ENCODE measurements around the gene PNPT1. TPM values are rescaled to one million over a fixed set of nuclear protein-coding genes. Genes with fewer than 3 reads are reported as not detected.

Gene PNPT1
- total RNA-seq, 1 experiment from 2014 or later, result 31.7 TPM

DNA sequence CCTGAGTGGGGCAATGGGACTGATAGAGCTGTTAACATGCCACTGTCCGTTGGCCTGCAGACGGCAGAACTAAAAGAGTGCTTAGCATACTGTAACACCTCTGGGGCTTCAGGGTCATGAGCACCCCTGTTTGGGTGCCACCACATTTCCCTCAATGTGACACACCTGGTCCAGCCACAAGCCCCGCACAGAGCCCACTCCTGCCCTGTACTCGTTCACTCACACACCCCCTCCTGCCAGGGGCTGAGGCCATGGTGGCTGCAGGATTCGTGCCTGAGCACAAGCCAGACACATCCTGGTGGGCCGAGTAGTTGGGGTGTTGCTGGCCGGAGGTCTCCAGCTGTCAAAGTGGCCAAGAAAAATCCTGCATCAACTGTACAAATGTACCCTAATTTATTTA is 71.8 kb downstream of the PNPT1 start:
- ATAC-seq (no peak), DNase-seq (ENCODE audit: low read depth, low spot score) (no peak)
- H3K9me3 ChIP-seq (ENCODE audit: control insufficient read depth in 1 of 2, insufficient read depth in 1 of 2, low read depth in 1 of 2, low read length in 2 of 2), result no peaks in the 10 kb centered on the region
- peaks cover 4 to 5% of the 10 kb centered on the region in 2 experiments for H3K4me1 ChIP-seq (ENCODE audit: control insufficient read depth in 1 of 2, insufficient read depth in 2 of 2, low read length in 2 of 2)
- H3K27me3 ChIP-seq (ENCODE audit: insufficient read depth, low read length), result no peaks in the 10 kb centered on the region
- H3K79me2 ChIP-seq (ENCODE audit: insufficient read depth, low read length), result peaks cover 24% of the 10 kb centered on the region
- H2AFZ ChIP-seq (ENCODE audit: low read depth, low read length, poor library complexity, severe bottlenecking), result no peak overlapping the region
- ChIA-PET CTCF (no interaction called here), RAD21 (ENCODE audit: low non-redundant PET in 1 of 2, low total read pairs in 2 of 2, uncharacterized antibody in 2 of 2, unreplicated experiment in 2 of 2) (no interaction called here), POLR2A (no interaction called here)
- no peak overlapping the region for H3K27ac ChIP-seq (ENCODE audit: low read depth, low read length)
- no peak overlapping the region for H3K9ac ChIP-seq (ENCODE audit: low read length)
- no TSS peak for BruUV-seq (replicated peaks)
- H3K36me3 ChIP-seq (ENCODE audit: control insufficient read depth in 1 of 2, insufficient read depth in 2 of 2, low read length in 2 of 2), result no peaks in the 10 kb centered on the region
- H3K4me3 ChIP-seq (replicated peaks in 1 of 2; ENCODE audit: low read depth in 1 of 2, low read length in 2 of 2), result no peak overlapping the region
- intact Hi-C loops (cut with micrococcal nuclease), result no loop called here
- TF ChIP-seq, protein P1, sequence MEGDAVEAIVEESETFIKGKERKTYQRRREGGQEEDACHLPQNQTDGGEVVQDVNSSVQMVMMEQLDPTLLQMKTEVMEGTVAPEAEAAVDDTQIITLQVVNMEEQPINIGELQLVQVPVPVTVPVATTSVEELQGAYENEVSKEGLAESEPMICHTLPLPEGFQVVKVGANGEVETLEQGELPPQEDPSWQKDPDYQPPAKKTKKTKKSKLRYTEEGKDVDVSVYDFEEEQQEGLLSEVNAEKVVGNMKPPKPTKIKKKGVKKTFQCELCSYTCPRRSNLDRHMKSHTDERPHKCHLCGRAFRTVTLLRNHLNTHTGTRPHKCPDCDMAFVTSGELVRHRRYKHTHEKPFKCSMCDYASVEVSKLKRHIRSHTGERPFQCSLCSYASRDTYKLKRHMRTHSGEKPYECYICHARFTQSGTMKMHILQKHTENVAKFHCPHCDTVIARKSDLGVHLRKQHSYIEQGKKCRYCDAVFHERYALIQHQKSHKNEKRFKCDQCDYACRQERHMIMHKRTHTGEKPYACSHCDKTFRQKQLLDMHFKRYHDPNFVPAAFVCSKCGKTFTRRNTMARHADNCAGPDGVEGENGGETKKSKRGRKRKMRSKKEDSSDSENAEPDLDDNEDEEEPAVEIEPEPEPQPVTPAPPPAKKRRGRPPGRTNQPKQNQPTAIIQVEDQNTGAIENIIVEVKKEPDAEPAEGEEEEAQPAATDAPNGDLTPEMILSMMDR (IDR thresholded peaks at IDR 0.05 in 2 of 3, conservative IDR thresholded peaks at IDR 0.05 in 1 of 3; ENCODE audit: borderline replicate concordance in 1 of 3, insufficient read depth in 1 of 3, low read depth in 2 of 3, low read length in 2 of 3), result no peak
- no peaks in the 10 kb centered on the region for H4K20me1 ChIP-seq (ENCODE audit: insufficient read depth)
- H3K9me2 ChIP-seq (ENCODE audit: insufficient read depth), result no peaks in the 10 kb centered on the region
- no peak overlapping the region for H3K4me2 ChIP-seq (ENCODE audit: low read length)

DNA sequence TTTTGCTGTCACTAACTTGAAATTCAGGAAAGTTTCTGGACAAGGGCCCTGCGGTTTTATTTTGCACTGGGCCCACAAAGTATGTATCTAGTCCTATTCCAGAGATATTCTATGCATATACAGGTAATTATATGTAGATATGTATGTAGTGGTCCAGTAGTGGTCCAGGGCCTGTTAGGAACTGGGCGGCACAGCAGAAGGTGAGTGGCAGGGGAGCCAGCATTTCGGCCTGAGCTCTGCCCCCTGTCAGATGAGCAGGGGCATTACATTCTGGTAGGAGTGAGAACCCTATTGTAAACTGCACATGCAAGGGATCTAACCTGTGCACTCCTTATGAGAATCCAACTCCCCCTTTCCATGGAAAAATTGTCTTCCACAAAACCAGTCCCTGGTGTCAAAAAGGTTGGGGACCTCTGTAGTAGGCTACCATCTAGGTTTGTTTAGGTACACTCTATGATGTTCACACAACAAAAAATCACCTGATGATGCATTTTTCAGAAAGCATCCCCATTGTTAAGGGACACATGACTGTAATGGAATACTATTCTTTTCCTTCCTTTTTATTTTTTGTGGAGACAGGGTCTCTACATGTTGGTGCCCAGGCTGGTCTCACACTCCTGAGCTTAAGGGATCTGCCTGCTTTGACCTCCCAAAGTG is 73.4 kb downstream of the PNPT1 start:
- intact Hi-C loops (cut with micrococcal nuclease), result no loop called here
- POLR2A ChIA-PET, result no interaction called here
- H3K4me2 ChIP-seq (ENCODE audit: low read length), result peak overlapping the region; percentile 5; the same call in 1 of the 2 replicates
- H3K9ac ChIP-seq (ENCODE audit: low read length), result no peak overlapping the region
- no peak overlapping the region for H3K4me3 ChIP-seq (replicated peaks in 1 of 2; ENCODE audit: low read depth in 1 of 2, low read length in 2 of 2)
- H3K36me3 ChIP-seq (ENCODE audit: control insufficient read depth in 1 of 2, insufficient read depth in 2 of 2, low read length in 2 of 2), result no peaks in the 10 kb centered on the region
- RAD21 ChIA-PET (ENCODE audit: low non-redundant PET in 1 of 2, low total read pairs in 2 of 2, uncharacterized antibody in 2 of 2, unreplicated experiment in 2 of 2), result no interaction called here
- H3K27ac ChIP-seq (ENCODE audit: low read depth, low read length), result no peak overlapping the region
- ATAC-seq (peak; percentile 33), DNase-seq (ENCODE audit: low read depth, low spot score) (no peak)
- H3K79me2 ChIP-seq (ENCODE audit: insufficient read depth, low read length), result peaks cover 40% of the 10 kb centered on the region
- no peaks in the 10 kb centered on the region for H3K9me2 ChIP-seq (ENCODE audit: insufficient read depth)
- no peaks in the 10 kb centered on the region for H3K9me3 ChIP-seq (ENCODE audit: control insufficient read depth in 1 of 2, insufficient read depth in 1 of 2, low read depth in 1 of 2, low read length in 2 of 2)
- no peaks in the 10 kb centered on the region for H4K20me1 ChIP-seq (ENCODE audit: insufficient read depth)
- no peaks in the 10 kb centered on the region for H3K27me3 ChIP-seq (ENCODE audit: insufficient read depth, low read length)
- BruUV-seq (replicated peaks), result no TSS peak
- CTCF ChIA-PET, result interaction anchor here (0.9 kb wide), 1 partner anchor 19 kb away, joined by 3 read pairs; no protein-coding TSS in a partner anchor
- H3K4me1 ChIP-seq (ENCODE audit: control insufficient read depth in 1 of 2, insufficient read depth in 2 of 2, low read length in 2 of 2), result peaks cover 5 to 8% of the 10 kb centered on the region in 2 experiments
- H2AFZ ChIP-seq (ENCODE audit: low read depth, low read length, poor library complexity, severe bottlenecking), result no peak overlapping the region
- TF ChIP-seq EGR1 (IDR thresholded peaks at IDR 0.05; ENCODE audit: low read depth), result no peak
- TF ChIP-seq POLR2A (IDR thresholded peaks at IDR 0.05; ENCODE audit: borderline replicate concordance, extremely low read depth, insufficient read depth, insufficient read length), result no peak
- TF ChIP-seq, protein P2, sequence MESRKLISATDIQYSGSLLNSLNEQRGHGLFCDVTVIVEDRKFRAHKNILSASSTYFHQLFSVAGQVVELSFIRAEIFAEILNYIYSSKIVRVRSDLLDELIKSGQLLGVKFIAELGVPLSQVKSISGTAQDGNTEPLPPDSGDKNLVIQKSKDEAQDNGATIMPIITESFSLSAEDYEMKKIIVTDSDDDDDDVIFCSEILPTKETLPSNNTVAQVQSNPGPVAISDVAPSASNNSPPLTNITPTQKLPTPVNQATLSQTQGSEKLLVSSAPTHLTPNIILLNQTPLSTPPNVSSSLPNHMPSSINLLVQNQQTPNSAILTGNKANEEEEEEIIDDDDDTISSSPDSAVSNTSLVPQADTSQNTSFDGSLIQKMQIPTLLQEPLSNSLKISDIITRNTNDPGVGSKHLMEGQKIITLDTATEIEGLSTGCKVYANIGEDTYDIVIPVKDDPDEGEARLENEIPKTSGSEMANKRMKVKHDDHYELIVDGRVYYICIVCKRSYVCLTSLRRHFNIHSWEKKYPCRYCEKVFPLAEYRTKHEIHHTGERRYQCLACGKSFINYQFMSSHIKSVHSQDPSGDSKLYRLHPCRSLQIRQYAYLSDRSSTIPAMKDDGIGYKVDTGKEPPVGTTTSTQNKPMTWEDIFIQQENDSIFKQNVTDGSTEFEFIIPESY (IDR thresholded peaks at IDR 0.05; ENCODE audit: extremely low read depth, insufficient replicate concordance, low read length), result no peak
- no peak for TF ChIP-seq ZFX (IDR thresholded peaks at IDR 0.05)
- TF ChIP-seq, protein P3, sequence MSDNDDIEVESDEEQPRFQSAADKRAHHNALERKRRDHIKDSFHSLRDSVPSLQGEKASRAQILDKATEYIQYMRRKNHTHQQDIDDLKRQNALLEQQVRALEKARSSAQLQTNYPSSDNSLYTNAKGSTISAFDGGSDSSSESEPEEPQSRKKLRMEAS (IDR thresholded peaks at IDR 0.05), result no peak
- no peak for TF ChIP-seq EZH2 (IDR thresholded peaks at IDR 0.05)
- no peak for TF ChIP-seq TCF7L2 (IDR thresholded peaks at IDR 0.05; ENCODE audit: borderline replicate concordance, extremely low read depth, insufficient read depth, insufficient read length)
- TF ChIP-seq, protein P1 (IDR thresholded peaks at IDR 0.05 in 2 of 3, conservative IDR thresholded peaks at IDR 0.05 in 1 of 3; ENCODE audit: borderline replicate concordance in 1 of 3, insufficient read depth in 1 of 3, low read depth in 2 of 3, low read length in 2 of 3), result peak in 2 of 3 experiments; percentile 67 to 70; a peak in 4 of 6 replicates
- TF ChIP-seq ELF1 (IDR thresholded peaks at IDR 0.05; ENCODE audit: borderline replicate concordance, low read depth), result no peak
- no peak for TF ChIP-seq EZH2phosphoT487 (IDR thresholded peaks at IDR 0.05; ENCODE audit: borderline replicate concordance)
- TF ChIP-seq POLR2AphosphoS5 (IDR thresholded peaks at IDR 0.05; ENCODE audit: low read depth, low read length), result no peak
- TF ChIP-seq RAD21 (IDR thresholded peaks at IDR 0.05; ENCODE audit: low read depth), result peak; percentile 41
